GM20000 (cell line): Measurements from ENCODE around the gene IL1RAPL1.

ENCODE experiments used
- DNase-seq: peaks from one replicate; pipeline ENCODE4 v3.0.0; 2012; ENCODE audit warnings: low spot score
- CTCF ChIP-seq: IDR thresholded peaks from 2 replicates; pipeline ENCODE4 v1.5.1; 2012; ENCODE audit warnings: mild to moderate bottlenecking, control low read depth; ENCODE audit errors: extremely low read depth, missing control alignments

Gene IL1RAPL1

GRCh38 chrX:28591542-28591941 lies 4.3 kb downstream of the IL1RAPL1 start:
- no peak for DNase-seq
- TF ChIP-seq CTCF: no peak

GRCh38 chrX:28595346-28595745 lies 8.1 kb downstream of the IL1RAPL1 start:
- TF ChIP-seq CTCF: no peak
- no peak for DNase-seq

GRCh38 chrX:28599957-28600356 lies 12.7 kb downstream of the IL1RAPL1 start:
- TF ChIP-seq CTCF: no peak

GRCh38 chrX:28609003-28609402 lies 21.8 kb downstream of the IL1RAPL1 start:
- TF ChIP-seq CTCF: no peak
- DNase-seq: no peak

More at GRCh38 chrX:28599957-28600356, 12.7 kb downstream of the IL1RAPL1 start:
- no peak for DNase-seq

GRCh38 chrX:28609917-28610613 lies 22.8 kb downstream of the IL1RAPL1 start:
- no peak for DNase-seq

GRCh38 chrX:28610746-28611145 lies 23.5 kb downstream of the IL1RAPL1 start:
- DNase-seq: no peak
- no peak for TF ChIP-seq CTCF

More at GRCh38 chrX:28609917-28610613, 22.8 kb downstream of the IL1RAPL1 start:
- TF ChIP-seq CTCF: no peak

- DNase-seq: no peak
- no peak for TF ChIP-seq CTCF
These were observed 26.3 kb downstream of the IL1RAPL1 start for GRCh38 chrX:28613558-28613957.
